Omental fat pad (tissue), 4 donors: ENCODE results near the gene TRMT10B. TPM values are rescaled to one million over a fixed set of nuclear protein-coding genes. Genes with fewer than 3 reads are reported as not detected.

Experiments used
- ATAC-seq: fragments of 150-250 bp; one replicate; pipeline ENCODE4 v1.9.1; 2016; ENCODE audit warnings: mild to moderate bottlenecking, moderate library complexity; ENCODE audit not compliant: low FRiP score
- DNase-seq: peaks from one replicate; pipeline ENCODE4 v3.0.0-alpha.2; 2019; ENCODE audit warnings: low spot score
- CTCF ChIP-seq, 3 donors: fragments of 450-650 bp; IDR thresholded peaks; one replicate each; pipeline ENCODE4 v1.5.1; 2016 to 2017; ENCODE audit warnings: antibody characterized with exemption in 3 of 3, mild to moderate bottlenecking in 3 of 3, moderate library complexity in 2 of 3
- total RNA-seq, 4 donors: library from RNA; depleted of rRNA; stranded (reverse); fragments of >200 nt; gene quantifications; one replicate each; pipeline ENCODE4 v1.1.0, GENCODE V29; 2016

TRMT10B gene
- 1 to 10 TPM; 3.7 to 9.1 (median 3.9) TPM for total RNA-seq

- no peak for TF ChIP-seq CTCF (IDR thresholded peaks at IDR 0.05)
- DNase-seq, result no peak
- ATAC-seq, result peak; percentile 90
Measured at GRCh38 chr9:37753489-37754190, at the start of gene TRMT10B. Gene TRMT10B, plus strand, starts transcription at chr9:37753805. Its CDS starts 8,127 bp downstream, at chr9:37761932.

DNA sequence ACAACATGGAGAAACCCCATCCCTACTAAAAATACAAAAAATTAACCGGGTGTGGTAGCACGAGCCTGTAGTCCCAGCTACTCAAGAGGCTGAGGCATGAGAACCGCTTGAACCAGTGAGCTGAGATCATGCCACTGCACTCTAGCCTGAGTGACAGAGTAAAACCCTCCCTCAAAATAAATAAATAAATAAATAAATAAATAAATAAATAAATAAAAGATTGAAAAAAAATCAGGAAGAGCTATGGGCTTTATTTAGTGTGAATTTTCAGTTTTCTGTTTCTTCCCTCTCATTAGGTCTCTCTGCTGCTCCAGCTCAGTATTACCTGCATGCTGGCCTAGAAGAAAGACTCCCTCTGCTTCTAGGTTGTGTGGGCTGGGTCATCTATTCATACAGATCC lies 47.8 kb upstream of the TRMT10B start:
- ATAC-seq (no peak), DNase-seq (no peak)
- TF ChIP-seq CTCF (IDR thresholded peaks at IDR 0.05), result no peak

GRCh38 chr9:37706290-37706689 lies 47.3 kb upstream of the TRMT10B start:
- ATAC-seq, result no peak
- DNase-seq, result no peak
- no peak for TF ChIP-seq CTCF (IDR thresholded peaks at IDR 0.05)

- no peak for DNase-seq
- TF ChIP-seq CTCF (IDR thresholded peaks at IDR 0.05), result no peak
Measured at GRCh38 chr9:37707748-37708147, 45.9 kb upstream of the TRMT10B start.

DNA sequence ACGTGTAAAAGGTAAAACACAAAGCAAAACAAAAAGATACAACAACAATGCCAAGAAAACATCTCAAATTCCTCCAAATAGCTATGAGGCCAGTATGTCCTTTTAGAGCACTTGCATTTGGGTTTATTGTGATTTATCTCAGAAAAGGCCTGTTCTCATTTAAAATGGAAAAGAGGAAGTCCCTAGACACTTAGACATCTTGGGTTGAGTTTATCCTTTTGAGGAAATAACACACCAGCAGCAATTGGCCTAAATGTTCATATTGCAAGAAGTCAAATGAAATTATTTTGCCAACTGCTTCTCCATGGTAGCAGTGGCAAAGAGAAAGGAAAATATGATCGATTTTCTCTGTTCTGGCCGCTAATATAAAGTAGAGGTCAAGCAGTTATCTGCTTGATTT lies 43.6 kb upstream of the TRMT10B start:
- ATAC-seq (no peak), DNase-seq (no peak)
- TF ChIP-seq CTCF (IDR thresholded peaks at IDR 0.05), result no peak

More at GRCh38 chr9:37707748-37708147, 45.9 kb upstream of the TRMT10B start:
- no peak for ATAC-seq

- DNase-seq (no peak), ATAC-seq (no peak)
- TF ChIP-seq CTCF (IDR thresholded peaks at IDR 0.05), result no peak
Measured at GRCh38 chr9:37715260-37715659, 38.3 kb upstream of the TRMT10B start.

GRCh38 chr9:37715991-37716505 lies 37.6 kb upstream of the TRMT10B start:
- ATAC-seq, result no peak
- DNase-seq, result no peak
- no peak for TF ChIP-seq CTCF (IDR thresholded peaks at IDR 0.05)
